Tibial artery (tissue), 4 donors: ENCODE results near the gene ELAVL3.

Experiments
- DNase-seq, 2 donors: peaks; one replicate each; pipeline ENCODE4 v3.0.0-alpha.2; 2019
- H3K27ac ChIP-seq, 2 donors: fragments of 200-600 bp; sonication (generic) in 1 of 2; 1 replicate in 1 of 2; 2 replicates in 1 of 2; pipeline ENCODE4 v1.5.1; 2018 to 2019; ENCODE audit warnings: mild to moderate bottlenecking in 1 of 2
- H3K27me3 ChIP-seq, 2 donors: fragments of 200-600 bp; sonication (generic) in 1 of 2; one replicate each; pipeline versions ENCODE4 v1.5.1 to v1.6.0; 2016 to 2019
- H3K36me3 ChIP-seq, 3 donors: fragments of 200-600 bp; sonication (generic) in 2 of 3; one replicate each; pipeline ENCODE4 v1.5.1; 2016 to 2019; ENCODE audit warnings: mild to moderate bottlenecking in 2 of 3
- H3K4me1 ChIP-seq, 4 donors: fragments of 200-600 bp; sonication (generic) in 2 of 4; 1 replicate in 3 of 4; 2 replicates in 1 of 4; pipeline ENCODE4 v1.5.1; 2016 to 2019
- H3K4me3 ChIP-seq, 2 donors: fragments of 200-600 bp; sonication (generic) in 1 of 2; 1 replicate in 1 of 2; 2 replicates in 1 of 2; pipeline ENCODE4 v1.5.1; 2018 to 2019; ENCODE audit warnings: mild to moderate bottlenecking in 2 of 2
- H3K9me3 ChIP-seq, 3 donors: fragments of 200-600 bp; sonication (generic) in 1 of 3; one replicate each; pipeline ENCODE4 v1.5.1; 2016 to 2019
- CTCF ChIP-seq, 2 experiments: fragments of 200-600 bp in 1 of 2; fragments of 450-650 bp in 1 of 2; IDR thresholded peaks; one replicate each; pipeline ENCODE4 v1.5.1; 2017 to 2019; ENCODE audit warnings: antibody characterized with exemption in 2 of 2, mild to moderate bottlenecking in 1 of 2, moderate library complexity in 1 of 2
- intact Hi-C: fragments of 100-400 bp; cut with DNase I; formaldehyde crosslinking; loops from one replicate; pipeline ENCODE4 v1.15.0; 2023; ENCODE audit warnings: low total_unique reads

The ELAVL3 gene

GRCh38 chr19:11446652-11447301 is 34.1 kb downstream of the ELAVL3 start:
- peak in 1 of 2 donors; percentile 32 for DNase-seq
- H3K27me3 ChIP-seq = peaks cover 0 to 7% of the 10 kb centered on the region in 2 donors
- intact Hi-C loops = loop anchor here (5.0 to 10.0 kb wide), 2 partner anchors 72 to 154 kb away; partner anchors contain the start of gene SWSAP1
- peak; percentile 68 to 83 for TF ChIP-seq CTCF (IDR thresholded peaks at IDR 0.05)
- H3K9me3 ChIP-seq = no peaks in the 10 kb centered on the region
- peaks cover 0 to 4% (median 2%) of the 10 kb centered on the region in 4 donors for H3K4me1 ChIP-seq
- peak overlapping the region in 1 of 2 donors; percentile 19 for H3K27ac ChIP-seq
- H3K4me3 ChIP-seq = no peak overlapping the region
- H3K36me3 ChIP-seq = peaks cover 50 to 94% (median 82%) of the 10 kb centered on the region in 3 donors

- H3K27ac ChIP-seq = peak overlapping the region in 1 of 2 donors; percentile 19
Observed at GRCh38 chr19:11446271-11446651, 34.6 kb downstream of the ELAVL3 start.

GRCh38 chr19:11445141-11445540 is 35.7 kb downstream of the ELAVL3 start:
- Histone ChIP-seq H3K9me3 (no peaks in the 10 kb centered on the region), H3K36me3 (peaks cover 63 to 100% (median 93%) of the 10 kb centered on the region in 3 donors), H3K4me3 (no peak overlapping the region), H3K27ac (no peak overlapping the region), H3K4me1 (no peaks in the 10 kb centered on the region), H3K27me3 (no peaks in the 10 kb centered on the region)
- intact Hi-C loops = loop anchor here (5.0 to 10.0 kb wide), 2 partner anchors 70 to 153 kb away; partner anchors contain the start of gene SWSAP1
- TF ChIP-seq CTCF (IDR thresholded peaks at IDR 0.05) = no peak
- no peak for DNase-seq

More at GRCh38 chr19:11446271-11446651, 34.6 kb downstream of the ELAVL3 start:
- DNase-seq = no peak
- peaks cover 54 to 99% (median 88%) of the 10 kb centered on the region in 3 donors for H3K36me3 ChIP-seq
- intact Hi-C loops = loop anchor here (5.0 to 10.0 kb wide), 2 partner anchors 71 to 154 kb away; partner anchors contain the start of gene SWSAP1
- peaks cover 0 to 4% of the 10 kb centered on the region in 2 donors for H3K27me3 ChIP-seq
- no peak for TF ChIP-seq CTCF (IDR thresholded peaks at IDR 0.05)
- no peaks in the 10 kb centered on the region for H3K9me3 ChIP-seq
- H3K4me1 ChIP-seq = no peaks in the 10 kb centered on the region
- no peak overlapping the region for H3K4me3 ChIP-seq

GRCh38 chr19:11444059-11444458 is 36.8 kb downstream of the ELAVL3 start:
- Histone ChIP-seq H3K4me3 (no peak overlapping the region), H3K27ac (no peak overlapping the region), H3K4me1 (no peaks in the 10 kb centered on the region), H3K36me3 (peaks cover 64 to 99% (median 88%) of the 10 kb centered on the region in 3 donors), H3K27me3 (no peaks in the 10 kb centered on the region), H3K9me3 (no peaks in the 10 kb centered on the region)
- no peak for DNase-seq
- TF ChIP-seq CTCF (IDR thresholded peaks at IDR 0.05) = no peak
- intact Hi-C loops = loop anchor here (10.0 kb wide), 1 partner anchor 69 kb away; the partner anchor contains the start of gene SWSAP1

GRCh38 chr19:11437955-11438354 is 42.9 kb downstream of the ELAVL3 start:
- intact Hi-C loops = no loop called here
- no peaks in the 10 kb centered on the region for H3K9me3 ChIP-seq

More at GRCh38 chr19:11437955-11438354, 42.9 kb downstream of the ELAVL3 start:
- H3K4me1 ChIP-seq = peaks cover 0 to 24% (median 18%) of the 10 kb centered on the region in 4 donors
- peaks cover 43 to 62% (median 49%) of the 10 kb centered on the region in 3 donors for H3K36me3 ChIP-seq
- H3K27me3 ChIP-seq = no peaks in the 10 kb centered on the region
- H3K4me3 ChIP-seq = no peak overlapping the region
- no peak overlapping the region for H3K27ac ChIP-seq
- DNase-seq = no peak
- TF ChIP-seq CTCF (IDR thresholded peaks at IDR 0.05) = no peak
